Ascending aorta (tissue), 2 donors: ENCODE measurements around the gene USP36. TPM values are rescaled to one million over a fixed set of nuclear protein-coding genes. Genes with fewer than 3 reads are reported as not detected.
A peak's percentile ranks its signal among the peaks of the same experiment; 100 is the strongest.

ENCODE experiments used
- DNase-seq, 2 donors: peaks; one replicate each; pipeline ENCODE4 v3.0.0-alpha.2; 2019; ENCODE audit warnings: low spot score in 2 of 2
- H3K27ac ChIP-seq, 2 donors: fragments of 200-600 bp; sonication (generic); one replicate each; pipeline ENCODE4 v1.5.1; 2016 to 2017; ENCODE audit warnings: mild to moderate bottlenecking in 1 of 2
- H3K27me3 ChIP-seq: fragments of 200-600 bp; sonication (generic); one replicate; pipeline ENCODE4 v1.5.1; 2017
- H3K36me3 ChIP-seq, 2 donors: fragments of 200-600 bp; sonication (generic); one replicate each; pipeline ENCODE4 v1.5.1; 2016
- H3K4me1 ChIP-seq, 2 donors: fragments of 200-600 bp; sonication (generic); one replicate each; pipeline ENCODE4 v1.5.1; 2016 to 2017; ENCODE audit warnings: mild to moderate bottlenecking in 1 of 2
- H3K4me3 ChIP-seq, 2 donors: fragments of 200-600 bp; sonication (generic); one replicate each; pipeline ENCODE4 v1.5.1; 2016 to 2017; ENCODE audit warnings: mild to moderate bottlenecking in 1 of 2
- H3K9me3 ChIP-seq, 2 donors: fragments of 200-600 bp; sonication (generic); one replicate each; pipeline ENCODE4 v1.5.1; 2016
- intact Hi-C: fragments of 100-400 bp; cut with DNase I; formaldehyde crosslinking; loops from one replicate; pipeline ENCODE4 v1.15.1; 2023
- total RNA-seq: library from RNA; depleted of rRNA; stranded (reverse); fragments of >200 nt; gene quantifications from one replicate; pipeline ENCODE4 v1.1.0, GENCODE V29; 2016
- TF ChIP-seq, protein P1 (sequence below), 3 experiments: fragments of 200-600 bp in 2 of 3; fragments of 450-650 bp in 1 of 3; sonication (generic) in 2 of 3; IDR thresholded peaks; one replicate each; pipeline ENCODE4 v1.5.1; 2016 to 2019; ENCODE audit warnings: antibody characterized with exemption in 3 of 3, mild to moderate bottlenecking in 1 of 3, moderate library complexity in 1 of 3

Gene USP36
- total RNA-seq, 1 donor from 2014 or later: 111 TPM

GRCh38 chr17:78865682-78866390 lies 25.2 kb upstream of the USP36 start:
- Histone ChIP-seq H3K4me1 (peaks cover 5 to 39% of the 10 kb centered on the region in 2 donors), H3K4me3 (no peak overlapping the region), H3K27ac (peak overlapping the region; percentile 31 to 50), H3K9me3 (no peaks in the 10 kb centered on the region), H3K36me3 (peaks cover 34 to 43% of the 10 kb centered on the region in 2 donors), H3K27me3 (no peaks in the 10 kb centered on the region)
- intact Hi-C loops: loop anchor here (1.0 kb wide), 1 partner anchor 105 kb away; no protein-coding TSS in a partner anchor
- DNase-seq: peak in 1 of 2 donors; percentile 90
- TF ChIP-seq, protein P1, sequence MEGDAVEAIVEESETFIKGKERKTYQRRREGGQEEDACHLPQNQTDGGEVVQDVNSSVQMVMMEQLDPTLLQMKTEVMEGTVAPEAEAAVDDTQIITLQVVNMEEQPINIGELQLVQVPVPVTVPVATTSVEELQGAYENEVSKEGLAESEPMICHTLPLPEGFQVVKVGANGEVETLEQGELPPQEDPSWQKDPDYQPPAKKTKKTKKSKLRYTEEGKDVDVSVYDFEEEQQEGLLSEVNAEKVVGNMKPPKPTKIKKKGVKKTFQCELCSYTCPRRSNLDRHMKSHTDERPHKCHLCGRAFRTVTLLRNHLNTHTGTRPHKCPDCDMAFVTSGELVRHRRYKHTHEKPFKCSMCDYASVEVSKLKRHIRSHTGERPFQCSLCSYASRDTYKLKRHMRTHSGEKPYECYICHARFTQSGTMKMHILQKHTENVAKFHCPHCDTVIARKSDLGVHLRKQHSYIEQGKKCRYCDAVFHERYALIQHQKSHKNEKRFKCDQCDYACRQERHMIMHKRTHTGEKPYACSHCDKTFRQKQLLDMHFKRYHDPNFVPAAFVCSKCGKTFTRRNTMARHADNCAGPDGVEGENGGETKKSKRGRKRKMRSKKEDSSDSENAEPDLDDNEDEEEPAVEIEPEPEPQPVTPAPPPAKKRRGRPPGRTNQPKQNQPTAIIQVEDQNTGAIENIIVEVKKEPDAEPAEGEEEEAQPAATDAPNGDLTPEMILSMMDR (IDR thresholded peaks at IDR 0.05): peak; percentile 89 to 96 (median 94)

DNA sequence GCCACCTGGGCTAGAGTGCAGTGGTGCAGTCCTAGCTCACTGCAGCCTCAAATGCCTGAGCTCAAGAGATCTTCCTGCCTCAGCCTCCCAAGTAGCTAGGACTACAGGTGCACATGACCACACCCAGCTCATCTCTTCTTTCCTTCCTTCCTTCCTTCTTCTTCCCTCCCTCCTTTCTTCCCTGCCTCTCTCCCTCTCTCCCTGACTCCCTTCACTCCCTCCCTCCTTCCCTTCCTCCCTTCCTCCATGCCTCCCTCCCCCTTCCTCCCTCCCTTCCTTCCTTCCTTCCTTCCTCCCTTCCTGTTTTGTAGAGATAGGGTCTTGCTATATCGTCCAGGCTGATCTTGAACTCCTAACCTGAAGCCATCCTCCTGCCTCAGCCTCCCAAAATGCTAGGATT lies 23.5 kb upstream of the USP36 start:
- H3K4me1 ChIP-seq: peaks cover 5 to 39% of the 10 kb centered on the region in 2 donors
- no peak for DNase-seq
- H3K36me3 ChIP-seq: peaks cover 23 to 29% of the 10 kb centered on the region in 2 donors
- H3K27me3 ChIP-seq: no peaks in the 10 kb centered on the region
- TF ChIP-seq, protein P1 (IDR thresholded peaks at IDR 0.05): no peak
- intact Hi-C loops: no loop called here
- H3K4me3 ChIP-seq: no peak overlapping the region
- H3K9me3 ChIP-seq: no peaks in the 10 kb centered on the region
- H3K27ac ChIP-seq: peak overlapping the region; percentile 81 to 88

- DNase-seq: peak; percentile 92 to 96
- peaks cover 9 to 21% of the 10 kb centered on the region in 2 donors for H3K36me3 ChIP-seq
- no peaks in the 10 kb centered on the region for H3K9me3 ChIP-seq
- peaks cover 5 to 28% of the 10 kb centered on the region in 2 donors for H3K4me1 ChIP-seq
- H3K27me3 ChIP-seq: no peaks in the 10 kb centered on the region
- H3K4me3 ChIP-seq: peak overlapping the region in 1 of 2 donors; percentile 0
- H3K27ac ChIP-seq: peak overlapping the region; percentile 81 to 88
- TF ChIP-seq, protein P1 (IDR thresholded peaks at IDR 0.05): no peak
- intact Hi-C loops: loop anchor here (1.0 to 2.0 kb wide), 3 partner anchors 21 to 72 kb away; partner anchors contain the start of gene TIMP2
These were observed 21.7 kb upstream of the USP36 start for GRCh38 chr17:78862073-78863023.

DNA sequence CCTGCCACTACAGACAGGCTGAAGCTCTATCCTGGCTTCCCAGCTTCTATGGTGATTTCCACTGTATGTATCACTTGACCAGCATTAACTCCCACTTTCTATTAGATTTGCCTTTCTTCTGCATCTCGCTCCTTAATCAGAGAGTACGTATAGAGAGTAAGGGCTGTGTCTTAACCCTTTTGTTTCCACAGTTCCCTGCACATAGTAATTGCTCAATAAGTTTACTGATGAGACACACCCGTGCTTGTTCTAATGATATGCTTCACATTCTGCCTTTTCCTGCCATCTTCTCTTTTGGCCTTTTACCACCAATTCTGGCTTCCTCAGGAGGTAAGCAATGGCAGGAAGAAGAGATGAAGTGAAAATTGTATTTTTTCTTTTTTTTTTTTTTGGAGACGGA lies 20.6 kb upstream of the USP36 start:
- peaks cover 13 to 27% of the 10 kb centered on the region in 2 donors for H3K36me3 ChIP-seq
- H3K4me3 ChIP-seq: peak overlapping the region in 1 of 2 donors; percentile 0
- TF ChIP-seq, protein P1 (IDR thresholded peaks at IDR 0.05): no peak
- intact Hi-C loops: loop anchor here (1.0 kb wide), 1 partner anchor 20 kb away; no protein-coding TSS in a partner anchor
- peak overlapping the region; percentile 81 to 88 for H3K27ac ChIP-seq
- DNase-seq: no peak
- peaks cover 4 to 27% of the 10 kb centered on the region in 2 donors for H3K4me1 ChIP-seq
- H3K9me3 ChIP-seq: no peaks in the 10 kb centered on the region
- no peaks in the 10 kb centered on the region for H3K27me3 ChIP-seq

GRCh38 chr17:78859051-78859450 lies 18.4 kb upstream of the USP36 start:
- intact Hi-C loops: no loop called here
- Histone ChIP-seq H3K9me3 (no peaks in the 10 kb centered on the region), H3K4me1 (peaks cover 0 to 17% of the 10 kb centered on the region in 2 donors), H3K27ac (peak overlapping the region; percentile 81 to 88), H3K4me3 (no peak overlapping the region), H3K36me3 (peaks cover 33 to 48% of the 10 kb centered on the region in 2 donors), H3K27me3 (no peaks in the 10 kb centered on the region)
- TF ChIP-seq, protein P1 (IDR thresholded peaks at IDR 0.05): no peak
- no peak for DNase-seq
